Uterus (tissue), 2 donors: Measurements from ENCODE around the gene TAF1B.

ENCODE experiments used
- POLR2A ChIP-seq, 2 donors: fragments of 450-650 bp; IDR thresholded peaks; one replicate each; pipeline ENCODE4 v1.6.1; 2016; ENCODE audit warnings: antibody characterized with exemption in 2 of 2, mild to moderate bottlenecking in 1 of 2, moderate library complexity in 1 of 2
- TF ChIP-seq, protein P1 (sequence below), 4 experiments: fragments of 200-600 bp in 2 of 4; fragments of 450-650 bp in 2 of 4; sonication (generic) in 2 of 4; IDR thresholded peaks; one replicate each; pipeline ENCODE4 v1.5.1; 2016 to 2019; ENCODE audit warnings: antibody characterized with exemption in 4 of 4, mild to moderate bottlenecking in 2 of 4, moderate library complexity in 1 of 4

DNA sequence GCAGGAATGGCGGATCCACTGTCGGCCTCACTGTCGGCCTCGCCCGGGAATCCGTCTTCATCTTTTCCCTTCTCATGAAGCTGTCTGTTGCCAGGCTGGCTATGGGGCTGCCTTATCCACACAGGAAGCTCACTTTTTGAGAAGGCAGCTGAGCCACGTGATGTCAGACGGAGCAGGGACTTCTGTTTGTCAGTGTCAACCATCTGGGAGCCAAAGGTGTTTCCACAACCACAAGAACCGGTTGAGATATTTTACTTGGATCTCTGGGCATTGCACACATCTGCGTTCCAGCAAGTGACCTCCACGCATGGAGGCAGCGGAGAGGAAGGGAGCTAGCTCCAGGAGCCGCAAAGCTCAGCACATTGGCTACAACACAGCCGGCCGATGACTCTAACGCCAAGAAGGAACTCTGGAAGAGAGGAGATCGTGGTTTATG, 27.4 kb upstream of the TAF1B start:
- no peak for TF ChIP-seq POLR2A (IDR thresholded peaks at IDR 0.05)
- TF ChIP-seq, protein P1, sequence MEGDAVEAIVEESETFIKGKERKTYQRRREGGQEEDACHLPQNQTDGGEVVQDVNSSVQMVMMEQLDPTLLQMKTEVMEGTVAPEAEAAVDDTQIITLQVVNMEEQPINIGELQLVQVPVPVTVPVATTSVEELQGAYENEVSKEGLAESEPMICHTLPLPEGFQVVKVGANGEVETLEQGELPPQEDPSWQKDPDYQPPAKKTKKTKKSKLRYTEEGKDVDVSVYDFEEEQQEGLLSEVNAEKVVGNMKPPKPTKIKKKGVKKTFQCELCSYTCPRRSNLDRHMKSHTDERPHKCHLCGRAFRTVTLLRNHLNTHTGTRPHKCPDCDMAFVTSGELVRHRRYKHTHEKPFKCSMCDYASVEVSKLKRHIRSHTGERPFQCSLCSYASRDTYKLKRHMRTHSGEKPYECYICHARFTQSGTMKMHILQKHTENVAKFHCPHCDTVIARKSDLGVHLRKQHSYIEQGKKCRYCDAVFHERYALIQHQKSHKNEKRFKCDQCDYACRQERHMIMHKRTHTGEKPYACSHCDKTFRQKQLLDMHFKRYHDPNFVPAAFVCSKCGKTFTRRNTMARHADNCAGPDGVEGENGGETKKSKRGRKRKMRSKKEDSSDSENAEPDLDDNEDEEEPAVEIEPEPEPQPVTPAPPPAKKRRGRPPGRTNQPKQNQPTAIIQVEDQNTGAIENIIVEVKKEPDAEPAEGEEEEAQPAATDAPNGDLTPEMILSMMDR (IDR thresholded peaks at IDR 0.05), result no peak
